Measurements from ENCODE around the gene SENP7. TPM values are rescaled to one million over a fixed set of nuclear protein-coding genes. Genes with fewer than 3 reads are reported as not detected.

Gene SENP7
- total RNA-seq, 1 donor from 2014 or later, result 112 TPM

- H3K4me1 Mint-ChIP-seq (ENCODE audit: low read depth, unreplicated experiment), result no peaks in the 10 kb centered on the region
- no peaks in the 10 kb centered on the region for H3K9me3 Mint-ChIP-seq (ENCODE audit: unreplicated experiment)
- no peaks in the 10 kb centered on the region for H3K27me3 Mint-ChIP-seq (ENCODE audit: unreplicated experiment)
- H3K4me3 Mint-ChIP-seq (ENCODE audit: unreplicated experiment), result no peak overlapping the region
- TF ChIP-seq CTCF (IDR thresholded peaks at IDR 0.05; ENCODE audit: partially characterized antibody, unreplicated experiment), result no peak
- H3K27ac Mint-ChIP-seq (ENCODE audit: unreplicated experiment), result no peak overlapping the region
- H3K36me3 Mint-ChIP-seq (ENCODE audit: unreplicated experiment), result no peaks in the 10 kb centered on the region
- no peak for DNase-seq
Observed at GRCh38 chr3:101329016-101329673, 183.9 kb downstream of the SENP7 start.

GRCh38 chr3:101325393-101326134, 187.4 kb downstream of the SENP7 start:
- H3K36me3 Mint-ChIP-seq (ENCODE audit: unreplicated experiment), result no peaks in the 10 kb centered on the region
- H3K4me3 Mint-ChIP-seq (ENCODE audit: unreplicated experiment), result no peak overlapping the region
- DNase-seq, result no peak
- no peaks in the 10 kb centered on the region for H3K27me3 Mint-ChIP-seq (ENCODE audit: unreplicated experiment)
- H3K4me1 Mint-ChIP-seq (ENCODE audit: low read depth, unreplicated experiment), result no peaks in the 10 kb centered on the region
- H3K9me3 Mint-ChIP-seq (ENCODE audit: unreplicated experiment), result no peaks in the 10 kb centered on the region
- no peak overlapping the region for H3K27ac Mint-ChIP-seq (ENCODE audit: unreplicated experiment)
- TF ChIP-seq CTCF (IDR thresholded peaks at IDR 0.05; ENCODE audit: partially characterized antibody, unreplicated experiment), result no peak

- Mint-ChIP-seq H3K27ac (ENCODE audit: unreplicated experiment) (no peak within 1 kb of the TSS), H3K9me3 (ENCODE audit: unreplicated experiment) (no peaks in the 10 kb centered on the region), H3K4me1 (ENCODE audit: low read depth, unreplicated experiment) (no peaks in the 10 kb centered on the region), H3K36me3 (ENCODE audit: unreplicated experiment) (no peaks in the 10 kb centered on the region), H3K4me3 (ENCODE audit: unreplicated experiment) (no peak within 1 kb of the TSS), H3K27me3 (ENCODE audit: unreplicated experiment) (no peaks in the 10 kb centered on the region)
- no peak for DNase-seq
- no peak for TF ChIP-seq CTCF (IDR thresholded peaks at IDR 0.05; ENCODE audit: partially characterized antibody, unreplicated experiment)
Observed at GRCh38 chr3:101320475-101320874, 192.5 kb downstream of the SENP7 start, which contains the start of gene IMPG2. Gene IMPG2, minus strand, starts transcription at chr3:101320575. Its CDS starts 203 bp downstream, at chr3:101320372.

- Mint-ChIP-seq H3K4me1 (ENCODE audit: low read depth, unreplicated experiment) (no peaks in the 10 kb centered on the region), H3K27me3 (ENCODE audit: unreplicated experiment) (no peaks in the 10 kb centered on the region), H3K4me3 (ENCODE audit: unreplicated experiment) (no peak overlapping the region), H3K27ac (ENCODE audit: unreplicated experiment) (no peak overlapping the region), H3K36me3 (ENCODE audit: unreplicated experiment) (no peaks in the 10 kb centered on the region), H3K9me3 (ENCODE audit: unreplicated experiment) (no peaks in the 10 kb centered on the region)
- TF ChIP-seq CTCF (IDR thresholded peaks at IDR 0.05; ENCODE audit: partially characterized antibody, unreplicated experiment), result no peak
- no peak for DNase-seq
Observed at GRCh38 chr3:101319531-101319930, 193.5 kb downstream of the SENP7 start.

- Mint-ChIP-seq H3K4me3 (ENCODE audit: unreplicated experiment) (no peak overlapping the region), H3K27me3 (ENCODE audit: unreplicated experiment) (no peaks in the 10 kb centered on the region), H3K4me1 (ENCODE audit: low read depth, unreplicated experiment) (no peaks in the 10 kb centered on the region), H3K36me3 (ENCODE audit: unreplicated experiment) (peaks cover 28% of the 10 kb centered on the region), H3K9me3 (ENCODE audit: unreplicated experiment) (peaks cover 8% of the 10 kb centered on the region), H3K27ac (ENCODE audit: unreplicated experiment) (no peak overlapping the region)
- DNase-seq, result no peak
- TF ChIP-seq CTCF (IDR thresholded peaks at IDR 0.05; ENCODE audit: partially characterized antibody, unreplicated experiment), result no peak
Observed at GRCh38 chr3:101312545-101312944, 200.5 kb downstream of the SENP7 start.

Data from glutamatergic neuron (in vitro differentiated cells).